ENCODE measurements around the gene TOB2.

The TOB2 gene

DNA sequence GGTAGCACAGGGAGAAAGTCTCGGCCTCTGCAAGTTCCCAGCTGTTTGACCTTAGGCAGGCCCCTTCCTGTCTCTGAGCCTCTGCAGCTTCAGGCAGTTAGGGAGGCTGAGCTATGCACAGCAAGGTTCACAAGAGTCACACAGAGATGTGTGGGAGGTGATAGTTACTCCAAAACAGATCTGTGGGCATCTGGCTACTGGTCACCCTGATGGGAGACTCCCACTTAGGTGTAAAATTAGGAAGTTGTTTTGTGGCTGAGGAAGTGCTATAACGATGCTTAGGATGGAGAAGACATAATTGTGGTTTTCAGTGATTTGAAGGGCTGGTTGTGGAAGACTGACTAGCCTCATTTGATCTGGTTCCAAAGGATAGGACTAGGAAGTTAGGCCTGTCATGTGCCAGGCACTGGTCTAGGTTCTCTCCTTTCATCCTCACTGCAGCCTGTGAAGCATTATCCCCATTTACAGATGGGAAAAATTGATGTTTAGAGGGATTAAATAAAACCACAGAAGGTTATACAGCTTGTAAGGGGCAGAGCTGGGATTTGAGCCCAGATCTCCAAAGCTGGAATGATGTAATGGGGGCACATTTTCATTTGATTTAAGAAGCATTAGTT, 35.8 kb upstream of the TOB2 start:
- 0 out of 2 replicates have a peak overlapping the region, but pooled peaks have one; percentile 2 for H3K9ac ChIP-seq (ENCODE audit: low read length)
- no peaks in the 10 kb centered on the region for H3K9me3 ChIP-seq (ENCODE audit: insufficient read depth, low read length)
- no peaks in the 10 kb centered on the region for H3K27me3 ChIP-seq (ENCODE audit: low read length)
- no peaks in the 10 kb centered on the region for H3K36me3 ChIP-seq (ENCODE audit: low read length)
- H4K20me1 ChIP-seq (ENCODE audit: low read depth, low read length): no peaks in the 10 kb centered on the region
- H3K79me2 ChIP-seq (ENCODE audit: insufficient read depth, low read length): peaks cover 89% of the 10 kb centered on the region
- H3K4me2 ChIP-seq (ENCODE audit: low read depth, low read length, poor library complexity, severe bottlenecking): no peak overlapping the region
- no peak overlapping the region for H3K27ac ChIP-seq (ENCODE audit: low read depth, low read length)
- no peak overlapping the region for H2AFZ ChIP-seq (ENCODE audit: low read depth, low read length, severe bottlenecking)
- H3K4me3 ChIP-seq (ENCODE audit: insufficient read depth, low read length, poor library complexity, severe bottlenecking): no peak overlapping the region
- TF ChIP-seq, protein P1, sequence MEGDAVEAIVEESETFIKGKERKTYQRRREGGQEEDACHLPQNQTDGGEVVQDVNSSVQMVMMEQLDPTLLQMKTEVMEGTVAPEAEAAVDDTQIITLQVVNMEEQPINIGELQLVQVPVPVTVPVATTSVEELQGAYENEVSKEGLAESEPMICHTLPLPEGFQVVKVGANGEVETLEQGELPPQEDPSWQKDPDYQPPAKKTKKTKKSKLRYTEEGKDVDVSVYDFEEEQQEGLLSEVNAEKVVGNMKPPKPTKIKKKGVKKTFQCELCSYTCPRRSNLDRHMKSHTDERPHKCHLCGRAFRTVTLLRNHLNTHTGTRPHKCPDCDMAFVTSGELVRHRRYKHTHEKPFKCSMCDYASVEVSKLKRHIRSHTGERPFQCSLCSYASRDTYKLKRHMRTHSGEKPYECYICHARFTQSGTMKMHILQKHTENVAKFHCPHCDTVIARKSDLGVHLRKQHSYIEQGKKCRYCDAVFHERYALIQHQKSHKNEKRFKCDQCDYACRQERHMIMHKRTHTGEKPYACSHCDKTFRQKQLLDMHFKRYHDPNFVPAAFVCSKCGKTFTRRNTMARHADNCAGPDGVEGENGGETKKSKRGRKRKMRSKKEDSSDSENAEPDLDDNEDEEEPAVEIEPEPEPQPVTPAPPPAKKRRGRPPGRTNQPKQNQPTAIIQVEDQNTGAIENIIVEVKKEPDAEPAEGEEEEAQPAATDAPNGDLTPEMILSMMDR (IDR thresholded peaks at IDR 0.05; ENCODE audit: insufficient read depth, low read length, poor library complexity, severe bottlenecking): no peak
- no peak for TF ChIP-seq EZH2phosphoT487 (conservative IDR thresholded peaks at IDR 0.05; ENCODE audit: low read length)
- no peaks in the 10 kb centered on the region for H3K9me2 ChIP-seq (replicated peaks; ENCODE audit: insufficient read depth, low read length)
- H3F3A ChIP-seq (ENCODE audit: insufficient read depth): peaks cover 2% of the 10 kb centered on the region; the same call in 1 of the 2 replicates

DNA sequence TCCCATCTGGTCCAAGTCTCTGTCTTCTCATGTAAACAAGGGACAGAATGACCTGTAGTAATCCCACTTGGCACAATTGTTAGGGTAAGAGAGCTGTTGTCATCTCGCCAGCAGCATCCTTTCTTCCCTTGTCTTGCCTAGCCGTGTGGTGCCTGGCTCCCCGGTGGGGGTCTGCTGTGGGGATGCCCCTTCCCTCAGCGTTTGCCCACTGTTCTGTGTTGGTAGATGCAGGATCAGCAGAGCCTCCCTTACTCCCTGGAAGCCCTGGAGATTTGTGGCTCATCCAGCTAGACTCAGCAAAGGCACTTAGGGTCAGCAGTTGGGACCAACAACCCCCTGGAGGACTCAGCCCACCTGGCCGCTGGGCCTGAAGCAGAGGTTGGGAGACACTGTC, 35.3 kb upstream of the TOB2 start:
- Histone ChIP-seq H3K9me2 (replicated peaks; ENCODE audit: insufficient read depth, low read length) (no peaks in the 10 kb centered on the region), H2AFZ (ENCODE audit: low read depth, low read length, severe bottlenecking) (no peak overlapping the region), H3K36me3 (ENCODE audit: low read length) (no peaks in the 10 kb centered on the region), H3K4me2 (ENCODE audit: low read depth, low read length, poor library complexity, severe bottlenecking) (no peak overlapping the region), H3K9me3 (ENCODE audit: insufficient read depth, low read length) (no peaks in the 10 kb centered on the region), H3K27ac (ENCODE audit: low read depth, low read length) (no peak overlapping the region), H3F3A (ENCODE audit: insufficient read depth) (peaks cover 2% of the 10 kb centered on the region; the same call in 1 of the 2 replicates), H3K4me3 (ENCODE audit: insufficient read depth, low read length, poor library complexity, severe bottlenecking) (no peak overlapping the region), H4K20me1 (ENCODE audit: low read depth, low read length) (no peaks in the 10 kb centered on the region), H3K9ac (ENCODE audit: low read length) (0 out of 2 replicates have a peak overlapping the region, but pooled peaks have one; percentile 2), H3K27me3 (ENCODE audit: low read length) (no peaks in the 10 kb centered on the region), H3K79me2 (ENCODE audit: insufficient read depth, low read length) (peaks cover 87% of the 10 kb centered on the region)
- no peak for TF ChIP-seq EZH2phosphoT487 (conservative IDR thresholded peaks at IDR 0.05; ENCODE audit: low read length)
- TF ChIP-seq, protein P1 (IDR thresholded peaks at IDR 0.05; ENCODE audit: insufficient read depth, low read length, poor library complexity, severe bottlenecking): no peak

DNA sequence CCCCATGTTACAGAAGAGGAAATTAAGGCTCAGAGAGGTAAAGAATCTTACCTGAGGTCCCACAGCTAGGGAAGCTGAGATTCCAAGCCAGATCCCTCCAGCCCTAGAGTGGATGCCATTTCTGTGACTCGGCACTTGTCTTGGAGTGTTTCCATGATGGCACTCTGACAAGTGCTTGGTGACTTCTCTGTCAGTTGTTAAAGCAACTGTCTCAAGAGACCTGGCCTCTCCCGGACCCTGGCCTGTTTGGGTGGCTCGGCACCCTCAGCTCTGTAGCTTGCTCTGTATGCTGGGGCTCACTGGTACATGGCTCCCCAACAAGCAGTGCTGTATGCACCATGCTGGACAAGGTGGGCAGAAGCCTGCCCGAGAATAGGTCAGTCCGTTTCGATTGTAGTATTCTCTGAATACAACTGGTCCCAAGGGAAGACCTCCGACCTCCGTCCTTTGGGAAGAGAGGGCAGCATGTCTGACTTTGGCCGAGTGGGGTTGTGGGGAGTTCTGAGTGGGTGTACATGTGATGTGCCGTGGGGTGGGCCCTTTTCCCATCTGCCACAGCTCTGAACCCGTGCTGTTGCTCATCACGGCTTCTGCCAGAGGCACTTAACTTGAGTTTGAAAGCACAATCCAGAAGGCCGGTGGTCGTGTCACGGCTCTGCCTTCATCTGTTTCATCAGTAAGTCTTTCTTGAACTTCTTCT, 34.7 kb upstream of the TOB2 start:
- no peaks in the 10 kb centered on the region for H4K20me1 ChIP-seq (ENCODE audit: low read depth, low read length)
- no peak overlapping the region for H3K4me3 ChIP-seq (ENCODE audit: insufficient read depth, low read length, poor library complexity, severe bottlenecking)
- no peak overlapping the region for H2AFZ ChIP-seq (ENCODE audit: low read depth, low read length, severe bottlenecking)
- no peak overlapping the region for H3K9ac ChIP-seq (ENCODE audit: low read length)
- peaks cover 2% of the 10 kb centered on the region; the same call in 1 of the 2 replicates for H3F3A ChIP-seq (ENCODE audit: insufficient read depth)
- no peak overlapping the region for H3K4me2 ChIP-seq (ENCODE audit: low read depth, low read length, poor library complexity, severe bottlenecking)
- TF ChIP-seq, protein P1 (IDR thresholded peaks at IDR 0.05; ENCODE audit: insufficient read depth, low read length, poor library complexity, severe bottlenecking): no peak
- no peaks in the 10 kb centered on the region for H3K36me3 ChIP-seq (ENCODE audit: low read length)
- no peaks in the 10 kb centered on the region for H3K9me3 ChIP-seq (ENCODE audit: insufficient read depth, low read length)
- H3K9me2 ChIP-seq (replicated peaks; ENCODE audit: insufficient read depth, low read length): no peaks in the 10 kb centered on the region
- no peaks in the 10 kb centered on the region for H3K27me3 ChIP-seq (ENCODE audit: low read length)
- no peak overlapping the region for H3K27ac ChIP-seq (ENCODE audit: low read depth, low read length)
- peaks cover 83% of the 10 kb centered on the region for H3K79me2 ChIP-seq (ENCODE audit: insufficient read depth, low read length)
